ENCODE results near the gene IQCH. TPM values are rescaled to one million over a fixed set of nuclear protein-coding genes. Genes with fewer than 3 reads are reported as not detected.
"Not testable (repeated sequence)": the region's sequence is repeated elsewhere in the genome, so short reads cannot be mapped to it uniquely, and the experiment has no call there.

The IQCH gene
- total RNA-seq, 4 donors from 2014 or later = 0.40 to 5.2 (median 1.9) TPM

DNA sequence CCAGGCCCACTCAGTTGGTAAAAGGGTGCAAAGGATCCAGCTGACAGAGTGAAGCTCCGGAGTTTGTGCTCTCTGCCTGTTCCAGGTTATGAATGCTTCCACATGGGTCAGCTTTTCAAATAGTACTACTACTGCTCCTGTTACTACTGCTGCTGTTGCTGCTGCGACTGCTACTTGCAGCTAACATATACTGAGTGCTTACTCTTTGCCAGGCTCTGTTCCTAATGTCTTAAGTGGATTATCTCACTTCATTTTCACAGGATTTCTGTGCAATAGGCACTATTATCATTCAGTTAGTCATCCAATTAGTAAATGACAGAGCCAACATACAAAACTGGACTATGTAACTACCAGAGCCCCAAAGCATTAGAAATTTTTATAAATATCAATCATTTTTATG, 106.5 kb downstream of the IQCH start:
- no peaks in the 10 kb centered on the region for H3K4me1 ChIP-seq
- H3K27me3 ChIP-seq = no peaks in the 10 kb centered on the region
- intact Hi-C loops (cut with DNase I; ENCODE audit: low total_unique reads) = no loop called here
- in situ Hi-C loops (cut with MboI; ENCODE audit: low pct_ligation_motif_present in 1 of 4, low pct_unique_long_range_greater_than_20kb in 1 of 4, low sequenced_read_pairs in 3 of 4) = no loop called here
- 77 to 80% methylated on average over 1 to 2 of the region's 2 CpGs for WGBS, 2 donors (ENCODE audit: low coverage in 1 of 2)
- TF ChIP-seq POLR2AphosphoS5 (IDR thresholded peaks at IDR 0.05) (no peak), EP300 (IDR thresholded peaks at IDR 0.05; ENCODE audit: low read depth) (no peak), POLR2A (IDR thresholded peaks at IDR 0.05) (no peak)
- TF ChIP-seq, protein P1, sequence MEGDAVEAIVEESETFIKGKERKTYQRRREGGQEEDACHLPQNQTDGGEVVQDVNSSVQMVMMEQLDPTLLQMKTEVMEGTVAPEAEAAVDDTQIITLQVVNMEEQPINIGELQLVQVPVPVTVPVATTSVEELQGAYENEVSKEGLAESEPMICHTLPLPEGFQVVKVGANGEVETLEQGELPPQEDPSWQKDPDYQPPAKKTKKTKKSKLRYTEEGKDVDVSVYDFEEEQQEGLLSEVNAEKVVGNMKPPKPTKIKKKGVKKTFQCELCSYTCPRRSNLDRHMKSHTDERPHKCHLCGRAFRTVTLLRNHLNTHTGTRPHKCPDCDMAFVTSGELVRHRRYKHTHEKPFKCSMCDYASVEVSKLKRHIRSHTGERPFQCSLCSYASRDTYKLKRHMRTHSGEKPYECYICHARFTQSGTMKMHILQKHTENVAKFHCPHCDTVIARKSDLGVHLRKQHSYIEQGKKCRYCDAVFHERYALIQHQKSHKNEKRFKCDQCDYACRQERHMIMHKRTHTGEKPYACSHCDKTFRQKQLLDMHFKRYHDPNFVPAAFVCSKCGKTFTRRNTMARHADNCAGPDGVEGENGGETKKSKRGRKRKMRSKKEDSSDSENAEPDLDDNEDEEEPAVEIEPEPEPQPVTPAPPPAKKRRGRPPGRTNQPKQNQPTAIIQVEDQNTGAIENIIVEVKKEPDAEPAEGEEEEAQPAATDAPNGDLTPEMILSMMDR (IDR thresholded peaks at IDR 0.05) = no peak
- no peak overlapping the region for H3K4me3 ChIP-seq
- DNase-seq = no peak
- no peak overlapping the region for H3K27ac ChIP-seq
- H3K36me3 ChIP-seq = no peaks in the 10 kb centered on the region
- H3K9me3 ChIP-seq = no peaks in the 10 kb centered on the region

DNA sequence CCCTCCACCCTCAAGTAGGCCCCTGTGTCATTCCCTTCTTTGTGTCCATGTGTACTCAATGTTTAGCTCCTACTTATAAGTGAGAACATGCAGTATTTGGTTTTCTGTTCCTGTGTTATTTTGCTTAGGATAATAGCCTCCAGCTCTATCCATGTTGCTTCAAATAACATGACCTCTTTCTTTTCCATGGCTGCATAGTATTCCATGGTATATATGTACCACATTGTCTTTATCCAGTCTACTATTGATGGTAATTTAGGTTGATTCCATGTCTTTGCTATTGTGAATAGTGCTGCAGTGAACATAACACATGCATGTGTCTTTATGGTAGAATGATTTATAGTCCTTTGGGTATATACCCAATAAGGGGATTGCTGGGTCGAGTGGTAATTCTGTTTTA, 109.1 kb downstream of the IQCH start:
- H3K27ac ChIP-seq; H3K9me3 ChIP-seq; H3K4me3 ChIP-seq; DNase-seq; in situ Hi-C loops (cut with MboI; ENCODE audit: low pct_ligation_motif_present in 1 of 4, low pct_unique_long_range_greater_than_20kb in 1 of 4, low sequenced_read_pairs in 3 of 4); H3K27me3 ChIP-seq; intact Hi-C loops (cut with DNase I; ENCODE audit: low total_unique reads); H3K4me1 ChIP-seq; H3K36me3 ChIP-seq: not testable (repeated sequence)
- WGBS, 2 donors (ENCODE audit: low coverage in 1 of 2) = 50 to 80% methylated on average over 1 of the region's 1 CpG

DNA sequence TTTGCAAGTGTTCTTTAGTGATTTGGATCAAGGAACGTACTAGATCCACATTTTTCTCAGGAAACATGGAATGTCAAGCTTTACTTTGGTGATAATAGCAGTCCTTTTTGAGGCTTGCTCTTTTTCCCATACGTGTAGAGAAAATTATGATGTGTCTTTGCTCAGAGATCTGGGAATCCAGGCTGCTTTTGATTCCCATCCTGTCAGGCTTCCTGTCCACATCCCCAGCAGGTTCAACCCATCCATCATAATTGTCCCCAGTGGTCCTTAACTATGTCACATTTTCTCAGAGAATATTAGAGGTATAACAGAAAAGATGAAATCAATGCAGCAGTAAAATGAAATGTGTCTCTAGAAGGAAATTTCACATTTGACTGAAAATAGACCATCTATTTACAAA, 111.4 kb downstream of the IQCH start:
- Histone ChIP-seq H3K36me3 (no peaks in the 10 kb centered on the region), H3K4me1 (no peaks in the 10 kb centered on the region), H3K4me3 (no peak overlapping the region), H3K9me3 (no peaks in the 10 kb centered on the region), H3K27me3 (no peaks in the 10 kb centered on the region), H3K27ac (no peak overlapping the region)
- in situ Hi-C loops (cut with MboI; ENCODE audit: low pct_ligation_motif_present in 1 of 4, low pct_unique_long_range_greater_than_20kb in 1 of 4, low sequenced_read_pairs in 3 of 4) = no loop called here
- intact Hi-C loops (cut with DNase I; ENCODE audit: low total_unique reads) = loop anchor here (1.0 kb wide), 1 partner anchor 47 kb away; no protein-coding TSS in a partner anchor
- WGBS, 2 donors (ENCODE audit: low coverage in 1 of 2) = 86 to 90% methylated on average over 1 to 2 of the region's 2 CpGs
- no peak for TF ChIP-seq EP300 (IDR thresholded peaks at IDR 0.05; ENCODE audit: low read depth)
- TF ChIP-seq, protein P1 (IDR thresholded peaks at IDR 0.05) = no peak
- no peak for TF ChIP-seq POLR2A (IDR thresholded peaks at IDR 0.05)
- no peak for DNase-seq

DNA sequence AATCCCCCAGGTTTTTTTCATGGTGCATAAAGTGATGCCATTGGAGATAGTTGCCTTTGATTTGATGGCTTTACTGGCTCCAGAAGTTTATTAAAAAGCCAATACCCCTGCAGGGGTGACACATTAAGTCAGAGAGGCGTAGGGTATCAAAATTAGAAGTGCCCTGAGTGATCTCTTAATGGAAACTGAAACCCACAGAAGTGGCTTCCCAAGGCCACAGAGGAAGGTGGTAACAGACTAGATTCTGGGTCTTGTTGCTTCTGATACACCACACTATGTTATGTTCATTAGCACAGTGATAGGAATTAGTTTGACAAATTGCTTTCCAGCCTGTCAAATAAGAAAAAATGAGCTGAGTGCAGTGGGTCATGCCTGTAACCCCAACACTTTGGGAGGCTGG, 112.3 kb downstream of the IQCH start:
- TF ChIP-seq, protein P1 (IDR thresholded peaks at IDR 0.05) = no peak
- TF ChIP-seq POLR2A (IDR thresholded peaks at IDR 0.05) (no peak), POLR2AphosphoS5 (IDR thresholded peaks at IDR 0.05) (no peak), EP300 (IDR thresholded peaks at IDR 0.05; ENCODE audit: low read depth) (no peak)
- H3K4me3 ChIP-seq = no peak overlapping the region
- no peak for DNase-seq
- in situ Hi-C loops (cut with MboI; ENCODE audit: low pct_ligation_motif_present in 1 of 4, low pct_unique_long_range_greater_than_20kb in 1 of 4, low sequenced_read_pairs in 3 of 4) = no loop called here
- H3K4me1 ChIP-seq = no peaks in the 10 kb centered on the region
- intact Hi-C loops (cut with DNase I; ENCODE audit: low total_unique reads) = no loop called here
- no peaks in the 10 kb centered on the region for H3K36me3 ChIP-seq
- H3K9me3 ChIP-seq = no peaks in the 10 kb centered on the region
- H3K27me3 ChIP-seq = no peaks in the 10 kb centered on the region
- WGBS, 2 donors (ENCODE audit: low coverage in 1 of 2) = 60 to 82% methylated on average over 1 of the region's 1 CpG
- H3K27ac ChIP-seq = no peak overlapping the region

DNA sequence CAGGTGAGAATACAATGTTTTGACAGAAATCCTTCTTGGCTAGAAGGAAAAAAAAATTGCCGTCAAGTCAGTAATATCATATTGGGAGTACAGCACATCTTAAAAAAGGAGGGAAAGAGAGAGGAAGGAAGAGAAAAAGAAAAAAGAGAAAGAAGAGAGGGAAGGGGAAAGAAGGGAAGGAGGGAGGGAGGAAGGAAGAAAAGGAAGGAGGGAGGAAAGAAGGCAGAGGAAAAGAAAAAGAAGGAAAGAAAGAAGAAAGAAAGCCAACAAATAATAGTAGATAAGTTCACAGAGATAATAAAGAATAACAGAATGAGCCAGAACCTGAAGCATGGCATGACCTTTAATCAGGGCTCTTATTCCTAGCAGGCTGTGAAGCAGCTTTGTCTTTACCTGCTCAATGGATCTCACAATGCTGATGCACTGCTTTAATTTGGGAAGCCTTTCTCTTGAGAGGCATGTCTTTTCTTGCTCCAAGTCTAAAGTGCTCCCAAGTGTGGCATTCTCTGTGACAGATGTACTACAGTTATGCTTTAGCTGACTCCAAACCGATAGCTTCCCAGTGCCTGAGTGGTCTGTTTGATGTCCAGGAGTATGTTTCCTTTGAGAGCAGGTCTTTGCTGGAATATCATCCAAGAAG, 114.9 kb downstream of the IQCH start:
- in situ Hi-C loops (cut with MboI; ENCODE audit: low pct_ligation_motif_present in 1 of 4, low pct_unique_long_range_greater_than_20kb in 1 of 4, low sequenced_read_pairs in 3 of 4) = no loop called here
- 94 to 100% methylated on average over 1 to 2 of the region's 2 CpGs for WGBS, 2 donors (ENCODE audit: low coverage in 1 of 2)
- DNase-seq = no peak

More for the DNA sequence above, 114.9 kb downstream of the IQCH start:
- Histone ChIP-seq H3K4me1 (no peaks in the 10 kb centered on the region), H3K36me3 (no peaks in the 10 kb centered on the region), H3K27ac (no peak overlapping the region), H3K9me3 (no peaks in the 10 kb centered on the region), H3K4me3 (no peak overlapping the region), H3K27me3 (no peaks in the 10 kb centered on the region)
- TF ChIP-seq POLR2AphosphoS5 (IDR thresholded peaks at IDR 0.05) = no peak
- TF ChIP-seq EP300 (IDR thresholded peaks at IDR 0.05; ENCODE audit: low read depth) = no peak
- TF ChIP-seq POLR2A (IDR thresholded peaks at IDR 0.05) = no peak
- TF ChIP-seq, protein P1 (IDR thresholded peaks at IDR 0.05) = no peak
- intact Hi-C loops (cut with DNase I; ENCODE audit: low total_unique reads) = no loop called here

Data from transverse colon (tissue), 4 donors.